Stimulated activated CD8-positive, alpha-beta memory T cell treated with anti-CD3 and anti-CD28 coated beads, Interleukin-15, amount 100 ng/mL, for 1 hour (primary cell): Measurements from ENCODE around the gene NLGN2.

Experiments
- DNase-seq: peaks from one replicate; pipeline ENCODE4 v3.0.0-alpha.2; 2020; ENCODE audit warnings: low read depth

Gene NLGN2

DNA sequence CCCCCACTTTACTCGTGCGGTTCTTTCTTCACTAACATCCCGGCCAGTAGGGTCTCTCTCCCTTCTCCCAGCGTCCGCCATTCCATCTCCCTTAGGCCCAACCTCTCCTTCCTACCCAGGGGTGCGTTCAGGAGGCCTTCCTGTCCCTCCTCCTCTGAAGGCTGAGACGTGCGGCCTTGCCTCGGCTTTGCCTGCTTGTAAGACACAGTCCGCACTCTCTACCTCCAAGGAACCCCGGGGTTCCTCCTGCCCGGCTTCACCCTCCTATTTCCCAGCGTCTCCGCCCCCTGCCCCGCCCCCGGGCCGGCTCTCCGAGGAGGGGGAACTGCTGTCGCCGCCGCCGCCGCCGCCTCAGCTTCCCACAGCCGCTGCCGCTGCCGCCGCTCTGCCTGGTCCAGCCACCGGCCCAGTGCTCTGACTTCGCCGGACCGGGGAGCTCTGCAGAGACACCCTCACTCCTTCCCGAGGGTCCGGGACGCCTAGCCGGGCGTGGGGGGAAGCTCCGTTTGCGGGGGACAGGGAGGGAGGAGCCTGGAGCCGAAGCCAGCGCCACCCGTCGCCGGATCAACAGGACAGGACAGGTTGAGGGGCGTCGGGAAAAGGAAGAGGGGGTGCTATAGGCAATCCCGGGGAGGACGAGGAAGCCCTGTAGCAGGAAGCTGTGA lies 30.4 kb downstream of the NLGN2 start:
- DNase-seq: no peak

DNA sequence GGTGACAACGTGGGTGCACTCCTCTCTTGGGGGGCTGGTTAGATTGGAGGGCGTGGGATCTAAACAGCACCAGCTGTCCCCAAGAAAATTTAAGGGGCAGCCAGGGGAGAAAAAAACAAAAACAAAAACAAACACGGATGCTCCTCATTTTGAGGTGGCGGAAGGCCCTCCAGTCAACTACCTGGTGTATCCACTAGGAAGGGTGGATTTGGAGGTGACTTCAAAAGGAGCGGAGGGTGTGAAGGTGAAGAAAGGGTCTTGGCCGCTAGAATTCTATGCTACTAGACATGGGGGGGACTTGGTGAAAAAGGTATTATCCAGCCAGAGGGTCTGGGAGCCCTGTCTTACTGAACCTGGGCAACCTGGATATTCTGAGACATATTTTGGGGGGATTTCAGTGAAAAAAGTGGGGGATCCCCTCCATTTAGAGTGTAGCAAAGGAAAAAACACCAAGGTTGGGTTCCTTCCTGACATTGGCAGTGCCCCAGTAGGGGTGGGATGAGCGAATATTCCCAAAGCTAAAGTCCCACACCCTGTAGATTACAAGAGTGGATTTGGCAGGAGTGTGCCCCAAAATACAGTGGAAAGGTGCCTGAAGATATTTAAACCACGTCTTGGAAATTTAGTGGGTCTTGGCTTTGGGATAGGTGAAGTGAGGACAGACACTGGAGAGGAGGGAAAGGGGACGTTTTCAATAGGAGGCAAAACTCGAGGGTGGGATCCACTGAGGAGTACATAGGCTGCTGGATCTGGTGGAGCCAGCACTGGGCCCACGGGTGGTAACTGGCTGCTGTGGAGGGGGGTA lies 31.2 kb downstream of the NLGN2 start:
- DNase-seq: no peak

DNA sequence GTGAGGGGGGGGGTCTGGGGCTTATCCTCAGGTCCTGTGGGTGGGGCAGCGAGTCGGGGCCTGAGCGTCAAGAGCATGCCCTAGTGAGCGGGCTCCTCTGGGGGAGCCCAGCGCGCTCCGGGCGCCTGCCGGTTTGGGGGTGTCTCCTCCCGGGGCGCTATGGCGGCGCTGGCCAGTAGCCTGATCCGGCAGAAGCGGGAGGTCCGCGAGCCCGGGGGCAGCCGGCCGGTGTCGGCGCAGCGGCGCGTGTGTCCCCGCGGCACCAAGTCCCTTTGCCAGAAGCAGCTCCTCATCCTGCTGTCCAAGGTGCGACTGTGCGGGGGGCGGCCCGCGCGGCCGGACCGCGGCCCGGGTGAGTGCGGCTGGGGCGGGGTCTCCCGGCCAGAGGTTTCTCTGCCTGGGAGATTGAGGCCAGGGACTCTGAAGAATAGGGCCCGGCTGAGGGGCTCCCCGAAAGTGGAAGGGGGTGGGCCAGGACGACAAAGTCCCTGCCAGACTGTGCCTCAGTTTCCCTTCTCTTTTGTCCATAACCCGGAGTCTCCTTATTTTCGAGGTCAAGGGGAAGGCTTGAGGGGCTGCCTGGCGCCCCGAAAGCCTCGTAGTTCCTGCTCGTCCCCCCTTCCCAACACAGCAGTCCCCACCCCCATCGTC lies 31.9 kb downstream of the NLGN2 start, which contains the start of gene FGF11:
Gene FGF11 (plus strand): TSS at position 51 of the 651 bp plus-strand sequence. CDS start 109 bp downstream, at position 160.
- DNase-seq: no peak

DNA sequence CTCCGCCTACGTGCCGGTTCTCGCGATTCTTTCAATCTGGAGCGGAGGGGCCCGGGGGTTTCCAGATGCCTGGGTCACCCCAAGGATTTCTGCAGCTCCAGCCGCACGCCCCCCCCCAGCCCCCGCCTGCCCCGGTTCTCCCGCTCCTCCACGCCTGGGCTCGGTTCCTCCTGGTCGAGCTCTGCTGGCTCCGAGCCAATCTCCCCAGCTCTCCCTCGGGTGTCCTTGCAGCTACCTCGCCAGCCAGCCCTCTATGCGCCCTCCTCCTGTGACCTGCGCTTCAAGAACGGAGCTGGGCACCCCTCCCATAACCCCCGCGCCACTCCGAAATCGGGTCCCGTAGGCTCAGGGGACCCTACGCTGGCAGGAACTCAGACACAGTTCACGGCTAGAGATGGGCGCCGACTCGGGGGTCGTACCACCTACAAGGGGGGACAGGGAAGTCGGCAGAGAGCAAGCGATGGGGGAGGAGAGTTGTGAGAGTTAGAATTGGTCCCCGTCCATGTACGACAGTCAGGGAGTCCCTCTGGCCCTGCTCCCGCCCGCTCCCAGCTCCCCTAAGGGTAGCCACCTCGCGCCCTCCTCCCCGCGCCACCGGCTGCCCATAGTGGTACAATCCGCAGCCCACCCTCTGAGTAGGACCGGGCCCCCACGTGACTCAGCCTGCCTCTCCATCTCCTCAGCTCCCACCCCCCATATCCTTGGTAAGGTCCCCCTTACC lies 32.6 kb downstream of the NLGN2 start:
- no peak for DNase-seq

DNA sequence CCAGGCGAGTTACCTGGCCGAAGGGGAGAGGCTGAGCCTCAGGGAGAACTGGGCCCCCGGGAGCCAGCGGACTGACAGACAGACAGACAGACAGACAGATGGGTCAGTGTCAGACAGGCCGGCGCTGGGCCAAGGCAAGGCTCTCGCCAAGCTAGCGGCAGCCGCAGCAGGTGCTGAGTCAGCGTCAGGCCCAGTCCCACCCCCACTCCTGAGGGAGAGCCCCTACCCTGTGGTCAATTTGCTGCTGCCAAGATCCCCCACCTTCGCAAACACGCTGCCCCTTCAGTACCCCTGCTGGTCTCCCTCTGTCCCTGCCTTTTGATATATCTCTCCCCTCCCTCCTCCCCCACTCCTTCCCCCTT lies 33.2 kb downstream of the NLGN2 start:
- no peak for DNase-seq

DNA sequence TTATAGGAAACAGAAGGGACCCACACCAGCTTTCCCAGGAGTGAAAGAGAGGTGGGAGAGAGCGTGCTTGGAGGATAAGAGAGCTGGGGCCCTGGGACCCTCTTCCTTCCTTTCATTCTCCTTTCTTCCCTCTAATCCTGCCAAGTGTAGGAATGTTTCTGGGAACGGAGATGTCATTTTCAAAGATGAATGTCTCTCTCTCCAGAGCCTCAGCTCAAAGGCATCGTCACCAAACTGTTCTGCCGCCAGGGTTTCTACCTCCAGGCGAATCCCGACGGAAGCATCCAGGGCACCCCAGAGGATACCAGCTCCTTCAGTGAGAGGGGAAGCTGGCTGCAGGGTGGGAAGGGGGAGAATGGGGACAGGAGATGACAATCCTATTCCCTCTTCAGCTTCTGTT lies 33.6 kb downstream of the NLGN2 start:
- DNase-seq: no peak

DNA sequence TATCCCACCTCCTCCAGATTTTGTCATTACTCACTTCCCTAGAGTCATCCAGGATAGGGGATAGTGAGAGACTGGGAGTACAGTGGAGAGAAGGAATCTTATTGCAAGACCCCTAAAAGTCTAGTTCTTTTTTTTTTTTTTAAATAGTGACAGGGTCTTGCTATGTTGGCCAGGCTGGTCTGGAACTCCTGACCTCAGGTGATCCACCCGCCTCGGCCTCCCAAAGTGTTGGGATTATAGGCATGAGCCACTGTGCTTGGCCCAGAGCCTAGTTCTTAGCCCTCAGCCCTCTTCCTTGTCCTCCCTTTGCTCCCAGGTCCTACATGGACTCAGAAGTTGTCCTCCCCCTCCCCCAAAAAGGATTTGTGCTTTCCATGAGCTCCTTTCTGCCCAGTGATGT lies 34.5 kb downstream of the NLGN2 start:
- DNase-seq: no peak

DNA sequence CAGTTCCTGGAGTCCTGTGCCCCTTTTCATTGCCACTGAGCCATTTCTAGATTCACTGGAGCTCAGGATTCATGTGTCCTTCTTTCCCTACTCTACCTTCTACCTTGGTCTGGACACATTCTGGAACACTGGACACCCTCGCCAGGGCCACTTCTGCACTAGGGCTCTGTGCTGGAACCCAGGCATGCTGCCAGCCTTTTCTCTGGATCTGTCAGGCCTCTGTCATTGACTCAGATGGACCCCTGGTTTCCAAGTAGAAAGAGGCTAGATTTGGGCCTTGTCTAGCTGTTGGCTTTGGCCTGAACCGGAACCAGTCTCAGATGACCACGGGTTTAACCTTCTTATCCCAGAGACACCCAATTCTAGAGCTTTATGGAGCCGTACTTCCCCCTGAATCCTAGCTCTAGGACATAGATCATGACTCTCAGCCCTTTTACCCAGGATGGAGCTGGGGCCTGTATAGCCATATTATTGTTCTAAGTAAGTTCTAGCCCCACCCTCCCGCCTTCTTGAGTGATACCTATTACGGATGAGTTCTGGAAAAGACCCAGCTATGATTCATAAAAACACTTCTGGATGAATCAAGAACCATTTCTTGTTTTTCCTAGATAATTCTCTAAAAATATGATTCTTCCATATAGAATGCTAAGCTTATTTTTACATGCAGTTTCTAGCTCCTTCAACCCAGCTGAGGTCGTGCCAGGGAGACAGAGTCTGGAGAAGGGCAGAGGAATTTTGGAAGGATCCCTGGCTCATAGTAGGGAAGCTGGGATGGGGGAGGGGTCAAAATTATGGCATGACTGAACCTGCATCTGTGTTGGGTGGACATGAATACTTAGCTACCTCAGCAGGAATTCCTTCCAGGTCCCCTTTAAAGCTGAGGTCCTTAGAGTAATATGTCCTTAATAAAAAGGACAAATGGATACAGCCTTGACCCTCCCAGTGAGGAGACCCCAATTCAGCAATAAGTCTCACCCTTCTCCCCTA lies 36.1 kb downstream of the NLGN2 start:
- DNase-seq: no peak

DNA sequence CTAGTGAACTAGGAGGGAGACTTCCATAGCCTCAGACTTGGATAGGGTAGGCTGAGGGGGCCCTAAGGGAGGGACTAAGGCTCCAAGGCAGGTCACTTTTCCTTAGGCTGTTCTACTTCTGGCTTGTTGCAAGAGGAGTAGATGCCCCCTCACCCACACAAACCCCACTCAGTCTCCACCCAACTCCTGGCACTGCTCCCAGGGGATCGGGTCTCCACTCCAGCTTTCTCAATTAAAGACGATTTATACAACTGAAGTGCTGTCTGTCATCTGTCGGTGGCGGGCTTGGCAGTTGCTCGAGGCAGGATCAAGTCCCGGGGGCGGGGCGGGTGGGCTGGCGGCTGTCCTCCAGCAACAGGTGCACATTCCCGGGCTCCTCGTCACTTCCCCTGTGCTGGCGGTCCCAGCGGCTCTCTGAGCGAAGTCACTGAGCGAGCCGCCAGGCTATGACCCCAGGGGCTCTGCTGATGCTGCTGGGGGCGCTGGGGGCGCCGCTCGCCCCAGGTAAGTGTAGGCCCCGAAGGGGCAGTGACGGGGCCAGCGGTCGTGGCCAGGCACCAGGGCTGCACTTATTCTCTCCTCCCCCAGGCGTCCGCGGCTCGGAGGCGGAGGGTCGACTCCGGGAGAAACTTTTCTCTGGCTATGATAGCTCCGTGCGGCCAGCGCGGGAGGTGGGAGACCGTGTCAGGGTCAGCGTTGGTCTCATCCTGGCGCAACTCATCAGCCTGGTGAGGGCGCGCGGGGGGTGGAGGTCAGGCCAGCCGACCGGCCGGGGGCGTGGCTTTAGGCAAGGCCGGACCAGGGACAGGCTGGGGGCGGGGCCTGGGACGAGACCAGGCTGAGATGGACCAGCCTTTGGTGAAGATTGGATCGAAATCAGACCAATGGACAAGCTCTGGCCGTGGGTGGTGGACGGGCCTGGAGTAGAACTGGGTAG lies 37.3 kb downstream of the NLGN2 start, which contains the start of gene CHRNB1:
Gene CHRNB1 (plus strand): TSS at position 380 of the 937 bp plus-strand sequence. CDS start 67 bp downstream, at position 447.
- no peak for DNase-seq

DNA sequence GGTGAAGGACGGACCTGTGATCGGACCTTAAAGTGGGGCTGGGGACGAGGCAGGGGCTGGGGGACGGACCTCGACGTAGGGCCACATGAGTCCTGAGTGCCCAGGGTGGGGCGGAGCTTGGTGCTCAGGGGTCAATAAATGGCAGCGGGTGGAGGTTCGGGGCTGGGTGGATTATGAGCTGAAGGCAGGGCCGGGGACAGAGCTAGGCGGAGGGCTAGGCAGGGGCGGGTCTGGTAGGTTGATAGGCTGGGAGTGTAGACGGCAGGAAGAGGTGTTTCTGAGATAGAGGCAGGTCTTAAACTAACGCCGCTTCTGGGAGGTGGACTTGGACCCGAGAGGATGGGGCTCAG lies 37.9 kb downstream of the NLGN2 start:
- DNase-seq: no peak

DNA sequence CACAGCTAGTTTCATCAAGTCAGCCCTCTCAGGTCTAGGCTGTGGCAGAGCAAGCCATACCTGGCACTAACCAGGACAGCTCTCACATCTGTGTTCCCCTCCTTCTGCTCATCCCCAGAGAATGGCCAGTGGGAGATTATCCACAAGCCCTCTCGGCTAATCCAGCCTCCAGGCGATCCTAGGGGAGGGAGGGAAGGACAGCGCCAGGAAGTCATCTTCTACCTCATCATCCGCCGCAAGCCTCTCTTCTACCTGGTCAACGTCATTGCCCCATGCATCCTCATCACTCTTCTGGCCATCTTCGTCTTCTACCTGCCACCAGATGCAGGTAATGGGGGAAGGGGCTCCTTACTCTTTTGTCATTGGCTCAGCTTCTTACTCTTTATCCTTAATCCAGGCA lies 40.8 kb downstream of the NLGN2 start:
- DNase-seq: no peak

DNA sequence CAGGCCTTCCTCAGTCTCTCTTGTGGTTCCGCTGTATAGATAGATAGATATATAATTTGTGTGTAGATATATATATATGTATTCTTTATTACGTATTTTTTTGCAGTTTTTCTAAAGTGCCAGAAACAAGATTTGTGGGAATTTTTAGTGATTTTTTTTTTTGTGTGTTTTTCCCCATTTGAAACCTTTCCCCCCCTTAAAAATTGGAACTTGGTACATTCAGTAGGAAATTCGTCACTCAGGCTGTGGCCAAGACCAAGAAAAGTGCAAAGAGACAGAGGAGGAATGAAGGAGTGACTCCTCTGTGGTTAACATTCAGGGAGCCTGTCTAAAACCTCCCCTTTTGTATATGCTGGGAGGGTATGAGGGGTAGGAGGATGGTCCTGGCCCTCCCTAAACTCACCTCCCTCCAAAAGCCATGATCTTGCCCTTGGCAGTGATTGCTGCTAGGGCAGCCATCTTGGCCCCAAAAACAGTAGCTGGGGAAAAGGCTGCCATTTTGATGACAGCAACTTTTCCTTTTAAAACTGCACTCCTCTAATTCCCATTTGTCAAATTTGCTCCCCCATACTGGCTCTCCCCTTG lies 52.4 kb downstream of the NLGN2 start:
- DNase-seq: no peak

DNA sequence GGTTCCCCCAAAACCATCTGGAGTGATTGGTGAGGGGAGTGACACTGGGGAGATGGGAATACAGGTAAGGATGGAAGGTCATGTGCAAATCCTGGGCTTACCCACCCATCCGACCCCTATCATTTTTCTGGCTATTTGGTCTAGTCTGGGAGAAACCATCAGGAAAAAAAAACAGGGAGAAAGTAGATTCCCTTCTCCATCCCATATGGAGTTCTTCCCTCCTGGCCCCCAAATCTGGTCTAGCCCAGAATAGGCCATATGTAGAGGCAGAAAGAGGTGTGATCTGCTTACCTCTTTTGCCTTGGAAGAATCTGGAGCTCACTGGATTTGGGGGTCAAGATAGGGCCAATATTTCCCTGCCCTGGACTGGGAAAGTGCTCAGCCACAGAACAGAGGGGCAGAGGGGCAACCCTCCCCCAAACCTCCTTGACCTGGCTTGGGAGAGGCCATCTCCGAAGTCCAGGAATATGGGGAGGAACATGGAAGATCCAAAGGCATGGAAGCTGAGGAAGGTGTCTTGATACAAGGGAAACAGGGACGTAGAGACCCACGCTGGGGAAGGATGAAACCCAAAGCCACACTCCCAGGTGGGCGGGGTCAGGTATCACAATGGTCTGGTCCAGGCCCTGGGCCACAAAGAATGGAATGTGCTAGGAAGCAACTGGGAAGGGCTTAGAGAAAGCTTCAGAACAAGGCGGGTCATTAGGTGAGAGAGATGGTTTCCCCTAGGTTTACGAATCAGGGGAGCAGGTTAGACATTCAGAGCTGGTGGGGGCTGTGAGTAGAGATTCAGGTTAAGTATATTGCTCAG lies 53.4 kb downstream of the NLGN2 start:
- DNase-seq: no peak

DNA sequence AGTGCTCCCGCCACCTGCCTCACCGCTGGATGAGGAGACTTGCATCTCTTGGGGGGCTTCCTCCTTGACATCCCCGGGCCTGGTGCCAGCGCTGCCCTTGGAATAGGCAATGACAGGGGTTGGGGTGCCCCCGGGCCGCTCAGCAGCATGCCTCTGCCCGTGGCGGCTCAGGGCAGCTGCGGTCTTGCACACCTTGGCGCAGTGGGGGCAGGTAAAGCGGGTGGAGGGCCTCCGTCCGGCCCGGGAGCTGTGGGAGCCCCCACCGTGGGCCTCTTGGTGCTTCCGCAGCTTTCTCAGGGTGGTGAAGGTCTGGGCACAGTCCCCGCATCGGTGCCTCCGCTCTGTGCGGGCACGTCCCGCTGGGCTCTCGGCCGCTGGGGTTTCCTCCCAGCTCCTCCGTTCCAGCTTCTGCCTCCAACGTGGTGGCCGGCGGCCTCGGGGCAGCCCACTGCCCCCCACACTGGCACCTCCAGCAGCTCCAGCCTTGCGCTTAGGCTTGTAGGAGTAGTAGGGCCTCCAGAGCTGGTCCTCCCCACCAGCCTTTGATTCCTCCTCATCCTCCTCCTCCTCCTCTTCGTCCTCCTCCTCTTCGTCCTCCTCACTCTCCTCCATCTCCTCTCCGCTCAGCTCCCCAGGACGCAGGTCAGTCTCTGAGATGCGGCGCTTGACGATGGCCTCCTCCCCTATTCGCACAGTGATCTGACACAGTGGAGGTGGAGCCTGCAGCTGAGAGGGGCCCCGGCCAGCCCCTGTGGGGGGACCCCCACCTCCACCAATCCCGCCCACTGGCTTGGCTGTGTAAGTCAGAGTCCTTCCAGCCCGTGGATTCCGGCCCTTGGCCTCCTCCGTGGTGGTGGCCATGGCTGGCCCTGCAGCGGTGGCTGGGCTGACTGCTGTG lies 55.1 kb downstream of the NLGN2 start:
- no peak for DNase-seq

DNA sequence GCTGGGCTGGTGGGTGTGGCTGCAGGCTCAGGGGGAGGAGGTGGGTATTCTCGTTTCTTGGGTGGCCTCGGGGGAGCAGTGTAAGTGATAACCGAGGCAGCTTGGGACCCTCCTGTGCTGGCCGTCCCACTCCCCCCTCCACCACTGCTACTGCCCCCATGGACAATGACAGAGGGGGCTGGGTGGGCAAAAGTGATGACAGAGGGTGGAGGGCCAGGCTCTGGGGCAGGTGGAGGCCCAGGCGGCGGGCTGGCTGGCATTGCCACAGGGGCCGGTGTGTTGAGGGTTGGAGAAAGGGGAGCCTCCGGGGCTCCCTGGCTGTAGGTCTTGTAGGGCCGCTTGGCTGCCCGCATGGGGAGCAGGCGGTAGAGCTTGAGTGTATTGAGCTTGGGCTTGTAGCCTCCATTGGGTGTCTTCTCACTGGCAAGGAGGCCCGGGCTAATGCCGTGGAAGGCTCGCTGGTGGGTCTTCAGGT lies 55.8 kb downstream of the NLGN2 start:
- no peak for DNase-seq

DNA sequence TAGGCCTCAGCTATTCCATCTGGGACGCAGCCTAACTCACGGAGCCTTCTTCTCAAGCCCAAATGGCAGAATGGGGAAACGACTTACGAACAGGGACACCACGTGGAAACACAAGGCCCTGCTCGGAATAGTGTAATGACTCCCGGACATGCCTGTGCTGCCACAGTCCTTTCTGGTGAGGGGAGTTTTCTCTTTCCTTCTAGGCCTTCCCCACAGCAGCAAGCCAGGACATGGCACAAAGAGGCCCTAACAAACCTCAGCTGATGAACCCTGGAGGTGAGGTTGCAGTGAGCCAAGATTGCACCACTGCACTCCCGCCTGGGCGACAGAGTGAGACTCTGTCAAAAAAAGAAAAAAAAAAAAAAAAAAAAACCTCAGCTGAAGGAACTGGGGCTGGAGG lies 56.4 kb downstream of the NLGN2 start:
- DNase-seq: no peak

DNA sequence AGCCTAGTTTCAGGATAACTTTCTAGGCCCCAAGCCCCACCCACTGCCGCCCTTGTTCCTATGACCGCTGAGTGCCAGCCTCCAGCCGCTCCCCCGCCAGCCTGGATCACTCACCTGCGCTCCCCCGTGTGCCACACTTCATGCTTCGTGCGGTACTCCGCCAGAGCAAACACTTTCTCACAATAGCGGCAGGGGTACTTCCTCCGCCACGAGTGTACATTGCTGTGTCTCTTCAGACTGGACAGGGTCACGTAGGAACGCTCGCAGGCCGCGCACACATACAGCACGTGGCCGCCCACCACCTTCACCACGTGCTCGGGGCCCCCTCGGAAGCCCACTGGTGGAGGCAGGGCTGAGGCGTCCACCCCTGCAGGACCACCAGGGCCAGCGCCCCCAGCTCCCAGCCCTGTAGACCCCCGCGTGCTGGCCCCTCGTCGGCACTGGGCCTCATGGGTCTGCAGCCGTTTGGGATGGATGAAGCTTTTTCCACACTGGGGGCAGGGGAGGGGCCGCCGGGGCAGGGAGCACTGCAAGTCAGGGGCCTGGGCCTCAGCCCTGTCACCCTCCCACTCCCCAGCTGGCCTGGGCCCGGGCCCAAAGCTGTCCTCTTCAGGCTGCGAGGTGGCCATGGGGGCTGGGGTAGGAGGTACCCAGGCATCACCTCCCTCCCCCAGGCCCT lies 58.1 kb downstream of the NLGN2 start:
- DNase-seq: no peak
